Mucosa of descending colon (tissue), 3 donors: ENCODE data around the gene CLIC5. TPM values are rescaled to one million over a fixed set of nuclear protein-coding genes. Genes with fewer than 3 reads are reported as not detected.

Experiments
- ATAC-seq: fragments of 200-7000 bp; cut with Tn5 transposase; one replicate; pipeline ENCODE4 v1.9.1; 2020; ENCODE audit warnings: mild to moderate bottlenecking, moderate library complexity
- DNase-seq, 3 donors: peaks; one replicate each; pipeline ENCODE4 v3.0.0-alpha.2; 2020
- H3K36me3 ChIP-seq: fragments of 200-600 bp; one replicate; pipeline ENCODE4 v1.8.0; 2021; ENCODE audit warnings: low read depth, mild to moderate bottlenecking
- H3K4me1 ChIP-seq: fragments of 200-600 bp; one replicate; pipeline ENCODE4 v1.8.0; 2021; ENCODE audit warnings: low read depth, mild to moderate bottlenecking
- H3K4me3 ChIP-seq: fragments of 200-600 bp; one replicate; pipeline ENCODE4 v1.8.0; 2021; ENCODE audit warnings: mild to moderate bottlenecking
- H3K9me3 ChIP-seq: fragments of 200-600 bp; one replicate; pipeline ENCODE4 v1.8.0; 2021; ENCODE audit warnings: mild to moderate bottlenecking
- CTCF ChIP-seq: fragments of 200-600 bp; IDR thresholded peaks from one replicate; pipeline ENCODE4 v1.8.0; 2022; ENCODE audit warnings: antibody characterized with exemption, mild to moderate bottlenecking
- intact Hi-C, 2 donors: fragments of 100-400 bp; cut with DNase I in 1 of 2; cut with micrococcal nuclease in 1 of 2; formaldehyde crosslinking; loops; one replicate each; pipeline versions ENCODE4 v1.11.0 to v1.11.1; 2022; cut with DNase I, micrococcal nuclease
- total RNA-seq, 3 donors: library from RNA; stranded (reverse); fragmentation: NEBNext Ultra II Directional in 2 of 3; extraction: Animal tissue kit (Norgen Biotek cat#: 25700) in 2 of 3; gene quantifications; one replicate each; pipeline versions ENCODE4 v1.2.1 to v1.2.4, GENCODE V29; 2021 to 2023
- donor health status: DM: no; HTN: no; CAD: no; lungs with moderate emphysema.
- donor health status: DM: no; HTN: no; CAD: no.
- donor health status: DM: no; HTN: yes; CAD: no.

Gene CLIC5
- total RNA-seq, 3 donors from 2014 or later: 149 to 242 (median 215) TPM

- peak; percentile 30 for ATAC-seq
- H3K36me3 ChIP-seq: no peaks in the 10 kb centered on the region
- TF ChIP-seq CTCF: no peak
Observed at GRCh38 chr6:45895569-45895968, 120.1 kb downstream of the CLIC5 start.

GRCh38 chr6:45892696-45893245 is 122.9 kb downstream of the CLIC5 start:
- intact Hi-C loops: no loop called here
- Histone ChIP-seq H3K4me1 (no peaks in the 10 kb centered on the region), H3K4me3 (no peak overlapping the region), H3K36me3 (no peaks in the 10 kb centered on the region), H3K9me3 (no peaks in the 10 kb centered on the region)
- ATAC-seq: no peak
- no peak for TF ChIP-seq CTCF
- no peak for DNase-seq

More at GRCh38 chr6:45895569-45895968, 120.1 kb downstream of the CLIC5 start:
- intact Hi-C loops: no loop called here
- H3K4me1 ChIP-seq: no peaks in the 10 kb centered on the region
- DNase-seq: no peak
- H3K4me3 ChIP-seq: no peak overlapping the region
- H3K9me3 ChIP-seq: no peaks in the 10 kb centered on the region

GRCh38 chr6:45892196-45892595 is 123.5 kb downstream of the CLIC5 start:
- H3K4me3 ChIP-seq: no peak overlapping the region
- H3K4me1 ChIP-seq: no peaks in the 10 kb centered on the region
- intact Hi-C loops: no loop called here
- ATAC-seq (no peak), DNase-seq (no peak)
- TF ChIP-seq CTCF: no peak
- H3K9me3 ChIP-seq: no peaks in the 10 kb centered on the region
- H3K36me3 ChIP-seq: no peaks in the 10 kb centered on the region

- DNase-seq: no peak
- H3K4me3 ChIP-seq: no peak overlapping the region
- H3K9me3 ChIP-seq: no peaks in the 10 kb centered on the region
- ATAC-seq: no peak
- intact Hi-C loops: no loop called here
- no peaks in the 10 kb centered on the region for H3K36me3 ChIP-seq
- TF ChIP-seq CTCF: no peak
- no peaks in the 10 kb centered on the region for H3K4me1 ChIP-seq
Observed at GRCh38 chr6:45886776-45887175, 128.9 kb downstream of the CLIC5 start.

GRCh38 chr6:45884336-45884735 is 131.3 kb downstream of the CLIC5 start:
- H3K4me1 ChIP-seq: no peaks in the 10 kb centered on the region
- H3K4me3 ChIP-seq: no peak overlapping the region
- TF ChIP-seq CTCF: no peak
- no peaks in the 10 kb centered on the region for H3K36me3 ChIP-seq
- DNase-seq (no peak), ATAC-seq (no peak)
- no peaks in the 10 kb centered on the region for H3K9me3 ChIP-seq
- intact Hi-C loops: no loop called here

GRCh38 chr6:45882671-45883070 is 133.0 kb downstream of the CLIC5 start:
- no peak for DNase-seq
- H3K36me3 ChIP-seq: no peaks in the 10 kb centered on the region
- no peak for ATAC-seq
- intact Hi-C loops: no loop called here
- H3K9me3 ChIP-seq: no peaks in the 10 kb centered on the region
- no peak overlapping the region for H3K4me3 ChIP-seq
- H3K4me1 ChIP-seq: no peaks in the 10 kb centered on the region
- no peak for TF ChIP-seq CTCF
